ENCODE data around the gene COL16A1.

The COL16A1 gene

GRCh38 chr1:31662463-31662862 is 41.4 kb downstream of the COL16A1 start:
- Histone ChIP-seq H3K27ac (ENCODE audit: low read depth, low read length) (no peak overlapping the region), H3K4me1 (ENCODE audit: control insufficient read depth, insufficient read depth, low read length) (peaks cover 8% of the 10 kb centered on the region), H3K4me3 (ENCODE audit: low read depth, low read length) (no peak overlapping the region), H3K9me3 (ENCODE audit: control insufficient read depth, insufficient read depth, low read depth, low read length) (no peaks in the 10 kb centered on the region), H3K36me3 (ENCODE audit: control insufficient read depth, insufficient read depth, low read length) (no peaks in the 10 kb centered on the region), H3K27me3 (ENCODE audit: control insufficient read depth, insufficient read depth, low read length) (no peaks in the 10 kb centered on the region), H3K9ac (ENCODE audit: low read length) (no peak overlapping the region)

- H3K9me3 ChIP-seq (ENCODE audit: control insufficient read depth, insufficient read depth, low read depth, low read length) = no peaks in the 10 kb centered on the region
- H3K27ac ChIP-seq (ENCODE audit: low read depth, low read length) = no peak overlapping the region
- no peaks in the 10 kb centered on the region for H3K36me3 ChIP-seq (ENCODE audit: control insufficient read depth, insufficient read depth, low read length)
- H3K9ac ChIP-seq (ENCODE audit: low read length) = no peak overlapping the region
- no peaks in the 10 kb centered on the region for H3K27me3 ChIP-seq (ENCODE audit: control insufficient read depth, insufficient read depth, low read length)
- peaks cover 8% of the 10 kb centered on the region for H3K4me1 ChIP-seq (ENCODE audit: control insufficient read depth, insufficient read depth, low read length)
- no peak overlapping the region for H3K4me3 ChIP-seq (ENCODE audit: low read depth, low read length)
Observed at GRCh38 chr1:31661856-31662255, 42.0 kb downstream of the COL16A1 start.

- no peaks in the 10 kb centered on the region for H3K9me3 ChIP-seq (ENCODE audit: control insufficient read depth, insufficient read depth, low read depth, low read length)
Observed at GRCh38 chr1:31660871-31661455, 42.9 kb downstream of the COL16A1 start.

GRCh38 chr1:31659889-31660288 is 43.9 kb downstream of the COL16A1 start:
- H3K27me3 ChIP-seq (ENCODE audit: control insufficient read depth, insufficient read depth, low read length) = no peaks in the 10 kb centered on the region
- H3K4me3 ChIP-seq (ENCODE audit: low read depth, low read length) = no peak overlapping the region
- H3K9me3 ChIP-seq (ENCODE audit: control insufficient read depth, insufficient read depth, low read depth, low read length) = no peaks in the 10 kb centered on the region
- H3K36me3 ChIP-seq (ENCODE audit: control insufficient read depth, insufficient read depth, low read length) = no peaks in the 10 kb centered on the region
- no peak overlapping the region for H3K27ac ChIP-seq (ENCODE audit: low read depth, low read length)
- H3K4me1 ChIP-seq (ENCODE audit: control insufficient read depth, insufficient read depth, low read length) = no peaks in the 10 kb centered on the region
- no peak overlapping the region for H3K9ac ChIP-seq (ENCODE audit: low read length)

More at GRCh38 chr1:31660871-31661455, 42.9 kb downstream of the COL16A1 start:
- H3K4me1 ChIP-seq (ENCODE audit: control insufficient read depth, insufficient read depth, low read length) = no peaks in the 10 kb centered on the region
- H3K9ac ChIP-seq (ENCODE audit: low read length) = no peak overlapping the region
- no peak overlapping the region for H3K4me3 ChIP-seq (ENCODE audit: low read depth, low read length)
- H3K36me3 ChIP-seq (ENCODE audit: control insufficient read depth, insufficient read depth, low read length) = no peaks in the 10 kb centered on the region
- no peak overlapping the region for H3K27ac ChIP-seq (ENCODE audit: low read depth, low read length)
- H3K27me3 ChIP-seq (ENCODE audit: control insufficient read depth, insufficient read depth, low read length) = no peaks in the 10 kb centered on the region

GRCh38 chr1:31658721-31659120 is 45.1 kb downstream of the COL16A1 start:
- Histone ChIP-seq H3K4me1 (ENCODE audit: control insufficient read depth, insufficient read depth, low read length) (no peaks in the 10 kb centered on the region), H3K36me3 (ENCODE audit: control insufficient read depth, insufficient read depth, low read length) (no peaks in the 10 kb centered on the region), H3K27ac (ENCODE audit: low read depth, low read length) (no peak overlapping the region), H3K27me3 (ENCODE audit: control insufficient read depth, insufficient read depth, low read length) (no peaks in the 10 kb centered on the region), H3K4me3 (ENCODE audit: low read depth, low read length) (no peak overlapping the region), H3K9ac (ENCODE audit: low read length) (no peak overlapping the region), H3K9me3 (ENCODE audit: control insufficient read depth, insufficient read depth, low read depth, low read length) (no peaks in the 10 kb centered on the region)

- no peak overlapping the region for H3K9ac ChIP-seq (ENCODE audit: low read length)
- no peak overlapping the region for H3K4me3 ChIP-seq (ENCODE audit: low read depth, low read length)
- no peak overlapping the region for H3K27ac ChIP-seq (ENCODE audit: low read depth, low read length)
- no peaks in the 10 kb centered on the region for H3K27me3 ChIP-seq (ENCODE audit: control insufficient read depth, insufficient read depth, low read length)
- H3K4me1 ChIP-seq (ENCODE audit: control insufficient read depth, insufficient read depth, low read length) = no peaks in the 10 kb centered on the region
- no peaks in the 10 kb centered on the region for H3K36me3 ChIP-seq (ENCODE audit: control insufficient read depth, insufficient read depth, low read length)
- H3K9me3 ChIP-seq (ENCODE audit: control insufficient read depth, insufficient read depth, low read depth, low read length) = no peaks in the 10 kb centered on the region
Observed at GRCh38 chr1:31657972-31658510, 45.8 kb downstream of the COL16A1 start.

GRCh38 chr1:31657020-31657804 is 46.6 kb downstream of the COL16A1 start:
- no peaks in the 10 kb centered on the region for H3K27me3 ChIP-seq (ENCODE audit: control insufficient read depth, insufficient read depth, low read length)
- H3K9me3 ChIP-seq (ENCODE audit: control insufficient read depth, insufficient read depth, low read depth, low read length) = no peaks in the 10 kb centered on the region
- H3K4me3 ChIP-seq (ENCODE audit: low read depth, low read length) = no peak overlapping the region
- no peaks in the 10 kb centered on the region for H3K4me1 ChIP-seq (ENCODE audit: control insufficient read depth, insufficient read depth, low read length)
- H3K9ac ChIP-seq (ENCODE audit: low read length) = no peak overlapping the region
- H3K27ac ChIP-seq (ENCODE audit: low read depth, low read length) = no peak overlapping the region
- no peaks in the 10 kb centered on the region for H3K36me3 ChIP-seq (ENCODE audit: control insufficient read depth, insufficient read depth, low read length)

- H3K27ac ChIP-seq (ENCODE audit: low read depth, low read length) = no peak overlapping the region
- H3K9ac ChIP-seq (ENCODE audit: low read length) = no peak overlapping the region
- H3K9me3 ChIP-seq (ENCODE audit: control insufficient read depth, insufficient read depth, low read depth, low read length) = no peaks in the 10 kb centered on the region
- no peaks in the 10 kb centered on the region for H3K36me3 ChIP-seq (ENCODE audit: control insufficient read depth, insufficient read depth, low read length)
- no peak overlapping the region for H3K4me3 ChIP-seq (ENCODE audit: low read depth, low read length)
- no peaks in the 10 kb centered on the region for H3K27me3 ChIP-seq (ENCODE audit: control insufficient read depth, insufficient read depth, low read length)
- H3K4me1 ChIP-seq (ENCODE audit: control insufficient read depth, insufficient read depth, low read length) = no peaks in the 10 kb centered on the region
Observed at GRCh38 chr1:31655756-31656155, 48.1 kb downstream of the COL16A1 start.

- Histone ChIP-seq H3K9me3 (ENCODE audit: control insufficient read depth, insufficient read depth, low read depth, low read length) (no peaks in the 10 kb centered on the region), H3K27me3 (ENCODE audit: control insufficient read depth, insufficient read depth, low read length) (no peaks in the 10 kb centered on the region), H3K4me1 (ENCODE audit: control insufficient read depth, insufficient read depth, low read length) (no peaks in the 10 kb centered on the region), H3K27ac (ENCODE audit: low read depth, low read length) (no peak overlapping the region), H3K36me3 (ENCODE audit: control insufficient read depth, insufficient read depth, low read length) (no peaks in the 10 kb centered on the region), H3K9ac (ENCODE audit: low read length) (no peak overlapping the region), H3K4me3 (ENCODE audit: low read depth, low read length) (no peak overlapping the region)
Observed at GRCh38 chr1:31655104-31655503, 48.7 kb downstream of the COL16A1 start.

- no peaks in the 10 kb centered on the region for H3K4me1 ChIP-seq (ENCODE audit: control insufficient read depth, insufficient read depth, low read length)
- no peak overlapping the region for H3K4me3 ChIP-seq (ENCODE audit: low read depth, low read length)
- H3K27me3 ChIP-seq (ENCODE audit: control insufficient read depth, insufficient read depth, low read length) = no peaks in the 10 kb centered on the region
- no peak overlapping the region for H3K9ac ChIP-seq (ENCODE audit: low read length)
- no peak overlapping the region for H3K27ac ChIP-seq (ENCODE audit: low read depth, low read length)
- no peaks in the 10 kb centered on the region for H3K36me3 ChIP-seq (ENCODE audit: control insufficient read depth, insufficient read depth, low read length)
- H3K9me3 ChIP-seq (ENCODE audit: control insufficient read depth, insufficient read depth, low read depth, low read length) = no peaks in the 10 kb centered on the region
Observed at GRCh38 chr1:31654474-31654776, 49.4 kb downstream of the COL16A1 start.

- no peaks in the 10 kb centered on the region for H3K4me1 ChIP-seq (ENCODE audit: control insufficient read depth, insufficient read depth, low read length)
Observed at GRCh38 chr1:31653717-31654473, 49.9 kb downstream of the COL16A1 start.

More at GRCh38 chr1:31653717-31654473, 49.9 kb downstream of the COL16A1 start:
- Histone ChIP-seq H3K27ac (ENCODE audit: low read depth, low read length) (no peak overlapping the region), H3K9me3 (ENCODE audit: control insufficient read depth, insufficient read depth, low read depth, low read length) (no peaks in the 10 kb centered on the region), H3K36me3 (ENCODE audit: control insufficient read depth, insufficient read depth, low read length) (no peaks in the 10 kb centered on the region), H3K9ac (ENCODE audit: low read length) (no peak overlapping the region), H3K4me3 (ENCODE audit: low read depth, low read length) (no peak overlapping the region), H3K27me3 (ENCODE audit: control insufficient read depth, insufficient read depth, low read length) (no peaks in the 10 kb centered on the region)
